GM12872 (cell line): Measurements from ENCODE around the gene MGMT.

Experiments used
- TF ChIP-seq, protein P1 (sequence below): IDR thresholded peaks from 3 replicates; pipeline ENCODE4 v1.5.1; 2011; ENCODE audit warnings: low read depth, mild to moderate bottlenecking, low read length, moderate library complexity; ENCODE audit not compliant: insufficient read depth

The MGMT gene

DNA sequence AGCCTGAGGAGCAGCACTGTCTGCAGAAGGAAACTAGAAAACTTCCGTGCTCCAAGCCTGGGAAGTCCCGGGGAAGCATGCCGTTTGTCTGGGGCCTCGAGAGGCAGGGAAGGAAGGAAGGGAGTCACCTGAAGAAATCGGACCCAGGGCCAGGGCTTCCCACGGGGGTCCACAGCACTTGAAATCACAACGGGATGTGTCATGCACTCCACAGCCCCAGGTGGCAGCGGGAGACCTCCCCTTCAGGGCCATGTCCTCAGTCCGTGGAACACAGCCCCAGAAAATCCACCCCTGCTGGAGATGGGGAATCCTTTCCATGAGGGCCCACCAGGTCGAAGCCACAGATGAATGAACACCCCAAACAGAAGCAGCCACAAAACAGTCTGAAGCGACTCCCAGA lies 239.5 kb downstream of the MGMT start:
- TF ChIP-seq, protein P1, sequence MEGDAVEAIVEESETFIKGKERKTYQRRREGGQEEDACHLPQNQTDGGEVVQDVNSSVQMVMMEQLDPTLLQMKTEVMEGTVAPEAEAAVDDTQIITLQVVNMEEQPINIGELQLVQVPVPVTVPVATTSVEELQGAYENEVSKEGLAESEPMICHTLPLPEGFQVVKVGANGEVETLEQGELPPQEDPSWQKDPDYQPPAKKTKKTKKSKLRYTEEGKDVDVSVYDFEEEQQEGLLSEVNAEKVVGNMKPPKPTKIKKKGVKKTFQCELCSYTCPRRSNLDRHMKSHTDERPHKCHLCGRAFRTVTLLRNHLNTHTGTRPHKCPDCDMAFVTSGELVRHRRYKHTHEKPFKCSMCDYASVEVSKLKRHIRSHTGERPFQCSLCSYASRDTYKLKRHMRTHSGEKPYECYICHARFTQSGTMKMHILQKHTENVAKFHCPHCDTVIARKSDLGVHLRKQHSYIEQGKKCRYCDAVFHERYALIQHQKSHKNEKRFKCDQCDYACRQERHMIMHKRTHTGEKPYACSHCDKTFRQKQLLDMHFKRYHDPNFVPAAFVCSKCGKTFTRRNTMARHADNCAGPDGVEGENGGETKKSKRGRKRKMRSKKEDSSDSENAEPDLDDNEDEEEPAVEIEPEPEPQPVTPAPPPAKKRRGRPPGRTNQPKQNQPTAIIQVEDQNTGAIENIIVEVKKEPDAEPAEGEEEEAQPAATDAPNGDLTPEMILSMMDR: no peak

DNA sequence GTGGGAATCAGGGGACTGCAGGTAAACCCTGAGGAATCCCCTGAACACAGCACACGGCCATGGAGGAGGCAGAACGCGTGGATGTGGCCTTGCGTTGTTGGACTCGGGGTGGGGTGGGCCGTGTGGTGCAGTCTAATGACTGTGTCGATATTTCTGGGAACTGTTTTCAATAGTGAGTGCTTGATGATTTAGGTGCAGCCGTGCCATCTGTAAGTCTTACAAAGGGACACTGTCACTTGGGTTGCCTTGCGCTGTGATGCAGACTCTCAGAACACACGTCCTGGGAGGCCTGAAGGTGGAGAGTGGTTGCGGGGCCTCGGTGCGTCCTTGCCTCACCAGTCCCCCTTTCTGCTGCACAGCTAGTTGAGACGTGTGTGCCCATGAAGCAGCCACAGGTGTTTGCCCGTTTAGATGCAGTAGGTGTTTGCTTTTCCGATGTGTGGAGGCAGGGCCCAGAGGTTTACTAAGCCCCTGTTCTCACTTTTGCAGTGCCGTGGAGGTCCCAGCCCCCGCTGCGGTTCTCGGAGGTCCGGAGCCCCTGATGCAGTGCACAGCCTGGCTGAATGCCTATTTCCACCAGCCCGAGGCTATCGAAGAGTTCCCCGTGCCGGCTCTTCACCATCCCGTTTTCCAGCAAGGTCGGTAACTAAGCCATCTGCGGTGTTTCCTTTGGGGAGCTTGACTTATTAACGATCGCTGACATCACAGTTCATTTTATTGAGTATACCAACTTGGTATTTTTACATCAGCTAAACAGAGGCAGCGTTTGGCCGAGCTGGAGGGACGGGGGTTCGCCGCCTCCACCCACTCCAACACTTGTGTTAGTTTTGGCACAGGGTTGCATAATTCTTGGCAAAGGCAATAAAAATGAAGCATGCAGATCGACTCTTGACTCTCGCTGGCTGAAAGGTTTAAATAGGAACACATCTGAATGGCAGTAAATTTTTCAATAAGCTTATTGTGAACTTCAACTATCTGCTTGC lies 240.7 kb downstream of the MGMT start:
- TF ChIP-seq, protein P1: no peak

DNA sequence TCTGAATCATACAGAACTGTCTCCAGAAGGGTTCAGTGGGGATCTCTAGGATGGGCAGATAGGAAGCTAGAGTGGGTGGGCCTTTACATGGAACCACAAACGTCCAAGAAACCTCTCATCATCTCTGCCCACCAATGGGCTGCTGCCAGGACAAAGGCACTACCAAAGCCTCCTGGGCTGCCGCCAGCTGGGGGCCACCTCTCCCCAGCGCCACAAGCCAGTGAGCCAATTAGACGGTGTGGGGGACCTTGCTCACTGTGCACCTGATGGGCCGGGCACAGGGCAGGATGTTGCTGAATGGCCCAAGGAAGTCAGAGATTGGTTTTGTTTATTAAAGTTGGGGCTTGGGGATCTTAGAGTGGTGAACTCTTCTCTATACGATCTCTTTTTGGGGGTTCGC lies 242.1 kb downstream of the MGMT start:
- TF ChIP-seq, protein P1: no peak

DNA sequence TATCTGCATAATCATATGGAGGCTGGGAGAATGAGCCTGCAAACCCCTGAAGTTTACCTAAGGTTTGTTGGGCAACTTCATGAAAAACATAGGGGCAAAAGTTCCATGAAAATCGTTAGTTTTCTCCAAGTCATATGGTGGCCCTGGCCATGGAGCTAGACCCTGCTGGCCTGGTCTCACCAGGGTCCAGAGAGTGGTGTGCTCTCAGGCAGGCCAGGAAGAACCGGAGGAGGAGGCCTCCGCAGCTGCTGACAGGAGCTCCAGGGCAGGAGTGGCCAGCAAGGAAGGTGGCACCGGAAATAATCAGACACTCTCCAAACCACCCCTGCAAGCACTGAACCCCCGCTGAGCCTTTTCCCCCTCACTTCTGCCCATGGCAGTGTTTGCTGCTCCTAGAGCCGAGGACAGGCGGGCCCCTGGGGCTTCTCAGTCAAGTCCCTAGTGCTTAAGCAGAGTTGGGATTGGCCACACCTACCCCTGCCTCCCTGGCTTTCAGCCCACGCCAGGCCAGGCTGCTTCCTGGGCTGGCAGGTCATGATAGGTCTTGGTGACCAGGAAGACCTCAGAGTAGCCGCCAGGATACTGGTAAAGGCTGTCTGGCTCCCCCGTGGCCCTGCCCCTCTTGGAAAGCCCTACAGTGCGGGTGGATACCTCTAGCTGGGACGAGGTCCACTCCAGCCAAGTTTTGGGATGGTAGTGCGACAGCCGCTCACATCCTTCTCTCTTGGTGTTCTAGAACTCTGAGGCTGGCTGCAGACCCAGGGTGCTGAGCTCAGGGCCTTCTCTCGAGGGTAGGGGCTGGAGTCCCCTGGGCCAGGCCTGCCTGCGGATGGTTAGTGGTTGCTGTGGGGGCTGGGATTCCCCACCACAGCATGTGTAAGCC lies 242.8 kb downstream of the MGMT start:
- TF ChIP-seq, protein P1: no peak

DNA sequence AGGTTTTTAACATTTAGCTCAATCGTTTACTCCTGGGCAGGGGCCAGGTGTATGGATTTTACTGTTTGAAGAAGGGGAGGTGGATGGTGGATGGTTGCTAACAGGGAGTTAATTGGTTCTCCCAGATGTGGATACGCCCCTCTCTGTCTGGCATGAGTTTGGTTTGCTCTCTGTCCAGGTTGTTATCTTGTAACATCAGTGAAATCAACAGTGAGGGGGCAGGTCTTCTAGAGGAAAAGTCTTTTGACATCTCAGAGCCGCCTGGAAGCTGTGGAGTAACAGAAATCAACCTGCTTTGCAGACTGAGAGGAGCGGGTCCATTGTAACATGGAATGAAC lies 243.4 kb downstream of the MGMT start:
- TF ChIP-seq, protein P1: no peak

DNA sequence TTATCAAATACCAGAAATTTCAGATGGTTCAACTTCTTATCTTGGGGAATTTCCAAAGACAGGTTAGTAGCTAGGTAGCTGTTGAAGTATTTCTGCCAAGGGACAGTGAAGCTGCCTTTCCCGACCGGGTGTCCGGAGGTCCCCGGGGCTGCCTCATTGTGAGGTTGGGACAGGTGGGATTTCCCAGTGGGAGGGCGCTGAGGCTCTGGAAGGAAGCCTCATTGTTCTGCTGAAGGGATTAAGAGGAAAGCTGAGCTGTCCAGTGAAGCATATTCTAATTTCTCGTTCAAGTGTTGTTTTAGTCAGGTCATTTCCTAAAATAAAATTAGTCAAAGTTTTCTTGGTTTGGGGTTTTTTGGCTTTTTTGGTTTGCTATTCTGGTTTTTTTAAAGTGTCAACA lies 244.2 kb downstream of the MGMT start:
- TF ChIP-seq, protein P1: no peak

DNA sequence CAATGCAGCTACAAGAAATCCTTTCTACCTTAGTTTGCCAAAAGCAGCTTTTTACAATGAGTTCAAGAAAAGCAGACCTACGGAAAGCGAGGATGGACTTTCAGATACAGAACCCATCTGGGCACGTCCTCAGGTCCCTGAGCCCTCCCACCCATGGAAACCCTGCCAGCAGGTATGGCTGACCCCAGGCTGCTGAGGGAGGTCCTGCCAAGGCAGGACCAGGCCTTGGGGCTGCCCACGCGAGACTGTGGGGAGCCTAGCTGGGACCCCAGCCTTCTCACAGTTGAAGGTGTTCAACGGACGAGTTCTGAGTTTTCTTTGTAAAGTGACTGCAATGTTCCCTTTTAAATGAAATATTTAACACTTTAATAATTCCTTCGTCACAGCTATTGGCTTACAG lies 245.0 kb downstream of the MGMT start:
- TF ChIP-seq, protein P1: no peak
